HuH-7.5 (cell line): Measurements from ENCODE around the gene PRRG3.
A peak's percentile ranks its signal among the peaks of the same experiment; 100 is the strongest.
"Not testable (repeated sequence)": the region's sequence is repeated elsewhere in the genome, so short reads cannot be mapped to it uniquely, and the experiment has no call there.

Source experiments
- DNase-seq: peaks from one replicate; pipeline ENCODE4 v3.0.0; 2011; ENCODE audit warnings: low spot score

Gene PRRG3

DNA sequence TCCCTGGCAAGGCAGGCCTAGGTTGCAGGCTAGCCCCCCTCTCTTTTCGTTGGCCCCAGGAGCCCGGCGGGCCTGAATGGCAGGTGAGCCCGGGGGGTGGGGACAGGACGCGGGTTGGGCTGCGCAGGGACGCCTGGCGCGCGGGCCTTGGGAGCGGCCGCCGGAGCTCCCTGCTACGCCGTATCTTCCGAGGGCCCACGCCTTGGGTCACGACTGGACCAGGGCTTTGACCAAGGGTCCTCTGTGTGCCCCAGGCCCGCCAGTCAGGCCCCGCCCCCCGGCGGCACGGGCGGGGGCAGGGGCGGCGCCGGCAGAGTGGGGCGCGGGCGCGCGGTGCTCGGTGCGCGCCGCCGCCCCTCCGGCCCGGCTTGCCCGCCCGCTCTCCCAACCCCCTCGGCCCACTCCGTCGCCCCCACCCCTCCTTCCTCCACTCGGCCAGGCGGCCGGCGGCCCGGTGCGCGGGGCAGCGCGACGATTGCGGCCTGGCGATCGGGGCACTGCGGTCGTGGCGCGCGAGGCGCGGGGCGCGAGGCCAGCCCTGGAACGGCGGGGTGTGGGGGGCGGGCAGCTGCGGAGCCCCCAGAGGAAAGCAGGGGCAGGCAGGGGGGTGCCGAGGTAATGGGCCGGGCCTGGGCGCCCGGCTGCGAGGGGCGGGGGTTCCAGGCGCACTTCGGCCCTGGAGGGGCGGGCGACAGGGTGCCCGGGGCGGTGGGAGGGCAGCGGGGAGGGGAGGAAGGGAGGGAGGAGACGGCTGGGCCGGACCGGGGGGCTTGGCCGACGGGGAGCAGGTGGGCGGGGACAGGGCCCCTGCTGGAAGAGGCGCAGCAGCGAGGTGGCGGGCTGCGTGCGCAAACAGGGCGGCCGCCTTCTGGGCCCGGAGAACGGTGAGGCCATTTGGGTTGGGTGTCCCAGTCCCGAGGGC lies at the start of gene PRRG3:
PRRG3 (plus strand) TSS at position 798 of the 922 bp plus-strand sequence. CDS start 3,357 bp downstream, outside the sequence.
- DNase-seq, result no peak

DNA sequence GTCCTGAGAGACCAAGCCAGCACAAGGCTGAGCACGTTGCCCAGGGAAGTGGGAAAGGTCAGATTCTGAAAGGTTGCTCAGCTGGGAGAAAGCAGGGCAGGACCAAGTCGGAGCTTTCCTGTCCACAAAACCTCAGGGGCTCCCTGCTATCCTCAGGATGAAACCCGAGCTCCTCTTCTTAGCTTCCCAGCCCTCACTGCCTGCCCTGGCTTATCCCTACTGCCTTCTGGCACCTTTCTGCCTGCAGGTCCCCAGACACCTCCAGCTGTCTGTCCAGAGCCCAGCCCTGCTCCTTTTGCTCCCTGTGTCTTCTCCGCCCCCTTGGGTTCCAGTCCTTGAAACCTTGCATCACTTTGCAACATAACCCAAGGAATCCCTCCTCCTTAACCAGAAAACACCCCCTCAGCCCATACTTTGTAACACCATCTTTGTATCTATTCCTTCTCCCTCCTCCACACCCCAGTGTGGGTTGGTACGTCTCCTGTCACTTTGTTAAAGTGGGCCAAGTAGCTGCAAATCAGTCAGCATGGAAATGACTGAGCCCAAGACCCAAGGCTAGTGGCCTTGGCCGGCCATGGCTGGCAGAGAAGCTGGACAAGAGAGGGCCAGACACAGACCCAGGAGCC lies 20.0 kb upstream of the PRRG3 start:
- no peak for DNase-seq

GRCh38 chrX:151676196-151676595 lies 19.1 kb upstream of the PRRG3 start:
- DNase-seq, result no peak

DNA sequence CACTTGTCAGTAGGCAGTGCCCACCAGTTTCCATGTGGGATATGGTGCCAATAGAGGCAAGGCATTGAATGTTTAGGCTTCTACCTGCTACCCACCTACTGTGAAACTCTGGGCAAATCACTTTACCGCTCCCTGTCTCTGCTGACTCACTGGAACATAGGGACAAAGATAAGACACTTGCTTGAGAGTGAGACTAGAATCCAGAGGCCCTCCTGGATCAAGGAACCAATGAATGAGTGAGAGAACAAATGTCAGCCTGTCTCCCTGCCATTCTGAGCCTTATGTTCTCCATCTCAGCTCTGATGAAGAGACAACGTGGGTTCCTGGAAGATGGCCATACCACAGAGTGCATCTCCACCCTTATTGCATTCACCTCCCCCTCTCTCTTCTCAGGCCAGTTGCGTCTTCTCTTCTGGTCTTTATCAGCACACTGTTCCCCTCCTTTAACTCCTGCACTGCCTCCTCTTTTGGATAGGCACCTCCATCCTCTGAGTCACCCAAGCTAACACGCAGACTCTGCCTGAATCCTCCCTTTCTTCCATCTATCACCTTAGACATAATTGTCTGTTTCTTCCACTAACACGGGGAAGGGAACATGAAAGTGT lies 15.4 kb upstream of the PRRG3 start:
- no peak for DNase-seq

DNA sequence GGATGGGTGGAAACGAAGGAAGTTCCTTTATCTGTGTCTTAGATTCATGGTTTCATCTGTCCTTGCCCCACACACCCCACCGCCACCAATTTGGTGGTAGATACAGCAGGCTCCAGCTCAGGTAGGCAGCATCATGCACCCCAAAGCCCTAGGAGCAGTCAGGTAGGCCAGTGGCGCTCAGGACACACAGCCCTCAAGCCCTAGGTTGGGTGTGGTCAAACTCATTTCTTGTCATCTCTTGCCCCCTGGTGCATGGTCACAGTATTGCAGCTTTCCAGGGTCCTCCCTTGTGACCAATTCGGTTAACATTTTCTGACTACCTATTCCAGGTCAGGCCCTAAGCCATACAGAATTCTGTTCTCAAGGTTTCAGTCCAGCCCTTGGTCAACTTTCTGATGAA lies 14.5 kb upstream of the PRRG3 start:
- DNase-seq, result peak; percentile 15

DNA sequence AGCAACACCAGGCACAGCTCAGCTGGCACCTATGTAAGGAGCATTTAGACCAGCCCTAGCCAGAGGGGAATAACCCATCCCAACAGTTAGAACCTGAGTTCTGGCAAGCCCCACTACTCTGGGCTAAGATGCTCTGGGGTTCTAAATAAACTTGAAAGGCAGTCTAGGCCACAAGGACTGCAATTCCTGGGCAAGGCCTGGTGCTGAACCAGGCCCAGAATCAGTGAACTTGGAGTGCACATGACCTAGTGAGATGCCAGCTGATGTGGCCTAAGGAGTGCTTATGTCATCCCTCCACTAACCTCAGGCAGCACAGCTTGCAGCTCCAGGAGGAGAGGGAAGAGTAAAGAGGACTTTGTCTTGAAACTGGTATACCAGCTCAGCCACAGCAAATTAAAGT lies 7.6 kb upstream of the PRRG3 start:
- no peak for DNase-seq

- no peak for DNase-seq
Observed at GRCh38 chrX:151688695-151689094, 6.6 kb upstream of the PRRG3 start.

DNA sequence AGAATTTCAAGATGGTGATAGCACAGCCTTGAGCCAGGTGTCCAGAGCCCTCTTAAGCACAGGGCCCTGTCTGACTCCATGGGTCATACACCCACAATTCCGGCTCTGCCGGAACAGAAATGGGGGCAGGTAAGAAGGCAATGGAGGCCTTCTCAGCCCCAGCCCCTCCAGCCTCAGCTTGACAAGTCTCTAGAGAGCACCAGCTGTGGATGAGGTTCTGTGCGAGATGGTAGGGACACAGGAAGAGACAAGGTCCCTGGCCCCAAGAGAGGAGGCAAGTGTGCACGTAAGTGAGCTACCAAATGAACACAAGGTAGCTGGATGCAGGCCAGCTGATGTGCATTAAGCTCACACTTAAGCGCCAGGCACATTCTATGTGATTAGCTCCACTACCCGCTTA lies 2.4 kb upstream of the PRRG3 start:
- no peak for DNase-seq

DNA sequence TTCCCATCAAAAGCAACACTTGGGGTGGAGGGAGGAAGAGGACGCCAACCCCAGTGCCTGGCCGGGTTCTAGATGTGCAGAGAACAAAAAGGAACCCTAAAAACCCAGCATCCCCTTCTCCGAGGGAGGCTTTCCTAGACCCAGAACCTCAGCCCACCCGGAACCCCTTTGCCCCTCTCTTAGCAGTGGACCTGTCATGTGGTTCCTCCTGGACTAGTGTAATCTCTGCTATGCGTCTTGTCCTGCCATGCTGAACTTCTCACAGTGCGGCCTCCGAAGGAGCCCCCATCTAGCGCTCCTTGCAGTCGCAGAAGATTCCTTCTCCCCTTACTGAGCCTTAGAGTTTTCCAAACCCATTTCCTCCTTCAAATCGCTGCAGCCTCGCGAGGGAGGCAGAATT lies 1.1 kb upstream of the PRRG3 start:
- DNase-seq, result no peak

GRCh38 chrX:151695583-151696340 lies 504 bp downstream of the PRRG3 start:
- no peak for DNase-seq

DNA sequence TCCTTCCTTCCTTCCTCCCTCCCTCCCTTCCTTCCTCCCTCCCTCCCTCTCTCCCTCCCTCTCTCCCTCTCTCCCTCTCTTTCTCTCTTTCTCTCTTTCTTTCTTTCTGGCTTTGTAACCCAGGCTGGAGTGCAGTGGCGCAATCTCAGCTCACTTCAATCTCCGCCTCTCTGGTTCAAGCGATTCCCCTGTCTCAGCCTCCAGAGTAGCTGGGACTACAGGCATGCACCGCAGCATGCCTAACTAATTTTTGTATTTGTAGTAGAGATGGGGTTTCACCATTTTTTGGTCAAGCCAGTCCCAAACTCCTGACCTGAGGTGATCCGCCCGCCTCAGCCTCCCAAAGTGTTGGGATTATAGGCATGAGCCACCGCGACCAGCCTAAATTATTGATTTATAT lies 1.8 kb downstream of the PRRG3 start:
- DNase-seq, result not testable (repeated sequence)

GRCh38 chrX:151697522-151697921 lies 2.3 kb downstream of the PRRG3 start:
- DNase-seq, result no peak

- no peak for DNase-seq
Observed at GRCh38 chrX:151698485-151698884, 3.2 kb downstream of the PRRG3 start.

DNA sequence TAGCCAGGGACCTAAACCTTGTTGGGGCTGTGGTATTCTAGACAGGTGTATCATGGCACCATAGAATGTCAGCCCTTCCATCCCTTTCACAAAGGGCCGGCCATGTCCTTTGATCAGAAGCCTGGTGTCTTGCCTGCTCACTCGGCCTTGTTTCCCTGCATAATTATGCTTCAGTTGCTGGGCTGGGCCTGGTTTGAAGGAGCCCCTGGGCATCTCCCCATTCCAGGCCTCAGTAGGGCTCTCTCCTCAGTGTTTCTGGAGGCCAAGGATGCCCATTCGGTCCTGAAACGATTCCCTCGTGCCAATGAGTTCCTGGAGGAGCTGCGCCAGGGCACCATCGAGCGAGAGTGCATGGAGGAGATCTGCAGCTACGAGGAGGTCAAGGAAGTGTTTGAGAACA lies 4.5 kb downstream of the PRRG3 start:
- no peak for DNase-seq

DNA sequence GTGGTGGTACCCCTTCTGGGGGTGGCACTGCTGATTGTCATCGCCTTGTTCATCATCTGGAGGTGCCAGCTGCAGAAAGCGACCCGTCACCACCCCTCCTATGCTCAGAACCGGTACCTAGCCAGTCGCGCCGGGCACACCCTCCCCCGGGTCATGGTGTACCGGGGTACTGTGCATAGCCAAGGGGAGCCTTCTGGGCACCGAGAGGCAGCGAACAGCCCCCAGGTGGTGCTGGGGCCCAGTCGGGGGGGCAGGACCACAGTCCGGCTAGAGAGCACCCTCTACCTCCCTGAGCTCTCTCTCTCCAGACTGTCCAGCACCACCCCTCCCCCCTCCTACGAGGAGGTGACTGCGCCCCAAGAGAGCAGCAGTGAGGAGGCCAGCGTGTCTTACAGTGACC lies 5.3 kb downstream of the PRRG3 start:
- DNase-seq, result no peak

DNA sequence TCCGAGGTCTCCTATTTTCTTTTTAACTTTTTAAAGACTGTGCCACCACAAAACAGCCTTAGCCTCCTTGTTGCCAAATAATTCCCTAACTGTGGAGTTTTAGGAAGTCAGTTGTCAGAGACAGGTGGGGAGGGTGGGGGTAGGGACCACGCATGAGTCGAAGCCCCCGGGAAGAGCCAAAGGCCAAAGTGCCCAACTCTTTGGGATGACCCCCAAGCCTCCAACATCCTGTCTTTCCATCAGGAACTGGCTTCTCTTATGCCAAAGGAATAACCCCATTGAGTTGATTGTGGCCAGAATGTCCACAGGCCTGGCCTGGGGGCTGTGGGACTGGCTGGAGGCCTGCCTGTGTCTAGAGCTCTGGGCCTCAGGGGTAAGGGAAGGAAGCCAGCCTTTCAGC lies 5.8 kb downstream of the PRRG3 start:
- no peak for DNase-seq

DNA sequence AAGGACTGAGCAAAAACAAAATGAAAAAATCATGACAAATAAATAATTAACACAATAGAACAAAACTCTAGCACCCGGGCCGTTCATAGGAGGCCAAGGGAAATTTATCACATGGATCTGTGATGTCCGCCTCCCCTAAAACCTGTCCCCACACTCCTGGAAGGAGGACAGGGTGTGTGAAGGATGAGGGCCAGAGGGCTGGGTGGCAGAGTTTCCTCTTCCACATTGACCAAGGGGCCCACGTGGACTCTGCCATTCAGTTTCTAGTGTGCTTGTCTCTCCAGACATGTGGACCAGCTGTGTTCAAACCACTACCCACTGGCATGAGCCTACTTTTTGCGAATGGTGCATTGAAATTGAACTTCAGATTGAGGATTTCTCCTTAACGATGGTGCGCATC lies 6.3 kb downstream of the PRRG3 start:
- DNase-seq, result no peak

DNA sequence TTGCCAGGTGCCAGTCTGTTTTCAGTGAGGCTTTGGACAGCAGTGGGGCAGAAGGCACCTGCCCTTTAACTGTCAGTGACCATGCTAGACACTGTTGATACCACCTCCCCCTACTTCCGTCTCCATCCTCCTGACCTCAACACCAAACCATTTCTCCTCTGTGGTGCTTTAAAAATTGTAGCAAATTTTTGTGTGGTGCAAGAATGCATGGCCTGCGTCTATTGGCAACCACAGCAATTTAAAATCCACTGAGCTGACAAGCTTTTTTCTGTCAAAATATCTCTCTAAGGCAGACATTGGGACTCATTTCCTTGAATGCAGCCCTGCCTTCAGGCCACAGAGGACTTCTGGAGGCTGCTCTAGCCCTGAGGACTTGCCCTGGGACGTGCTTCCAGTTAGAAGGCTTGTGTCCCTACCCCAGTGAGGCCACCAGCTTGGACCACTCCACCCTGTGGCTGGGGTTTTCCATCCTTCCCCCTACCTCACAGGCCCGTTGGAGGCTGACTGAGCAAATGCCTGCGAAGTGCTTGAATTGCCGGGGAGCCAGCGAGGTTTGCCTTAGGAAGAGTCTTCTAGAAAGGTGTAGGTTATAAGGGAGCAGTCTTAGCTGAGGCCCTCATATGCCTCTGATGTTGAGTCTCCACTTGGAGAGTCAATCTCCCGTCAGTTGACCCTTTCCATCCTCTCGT lies 6.9 kb downstream of the PRRG3 start:
- no peak for DNase-seq

DNA sequence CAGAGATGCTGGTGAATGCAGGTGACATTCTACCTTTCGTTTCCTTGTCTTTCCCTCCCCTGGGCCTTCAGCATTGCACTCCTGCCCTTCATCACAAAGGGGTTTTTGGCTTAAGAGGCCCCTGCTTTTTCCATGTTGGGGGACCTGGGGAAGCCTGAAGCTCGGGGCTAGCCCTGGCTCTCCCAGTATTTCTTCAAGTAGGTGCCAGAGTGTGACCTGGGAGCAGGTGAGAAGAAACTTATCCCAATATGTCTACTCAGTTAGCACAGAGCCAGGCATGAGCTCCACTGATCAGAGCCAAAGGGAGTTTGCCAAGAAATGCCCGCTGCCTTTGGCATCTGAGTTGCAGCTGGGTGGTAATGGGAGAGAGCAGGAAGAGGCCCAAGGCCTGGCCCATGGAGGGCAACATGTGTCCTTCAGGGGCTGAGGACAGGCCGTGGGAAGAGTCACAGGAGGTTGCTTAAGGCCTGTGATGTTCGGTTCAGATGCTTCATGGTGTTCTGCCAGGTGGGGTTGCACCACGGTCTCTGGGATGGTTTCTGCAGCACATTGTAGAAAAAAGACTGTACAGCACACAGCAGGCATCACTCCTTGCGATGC lies 7.6 kb downstream of the PRRG3 start:
- DNase-seq, result no peak

DNA sequence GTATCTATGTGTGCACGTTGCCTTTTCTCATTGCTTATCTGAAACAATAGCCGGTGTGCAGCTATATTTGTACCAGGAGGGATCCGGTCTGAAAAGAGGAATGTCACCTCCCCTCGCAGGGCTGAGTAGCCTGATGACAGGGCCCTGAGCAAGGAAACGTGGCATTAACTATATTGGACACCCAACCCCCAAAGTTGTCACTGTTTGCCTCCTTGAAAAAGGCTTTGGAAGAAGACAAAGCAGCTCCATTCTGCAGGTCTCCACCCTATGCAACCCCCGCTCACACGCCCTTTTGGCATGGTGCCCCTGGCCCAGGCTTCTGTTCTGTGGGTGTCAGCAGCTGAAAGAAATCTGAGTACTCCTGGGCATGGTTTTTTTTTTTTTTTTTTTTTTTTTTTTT lies 8.2 kb downstream of the PRRG3 start:
- no peak for DNase-seq

- no peak for DNase-seq
Observed at GRCh38 chrX:151704041-151704663, 8.9 kb downstream of the PRRG3 start.
